ENCODE results near the gene CCDC15.

- TF ChIP-seq POLR2AphosphoS5 (IDR thresholded peaks at IDR 0.05) (no peak), POLR2A (IDR thresholded peaks at IDR 0.05) (no peak)
These were observed 24.3 kb downstream of the CCDC15 start for GRCh38 chr11:124978316-124978715.
